Measurements from ENCODE around the gene WDFY4. TPM values are rescaled to one million over a fixed set of nuclear protein-coding genes. Genes with fewer than 3 reads are reported as not detected.

Gene WDFY4
- total RNA-seq, 1 donor from 2014 or later, result 0.41 TPM

DNA sequence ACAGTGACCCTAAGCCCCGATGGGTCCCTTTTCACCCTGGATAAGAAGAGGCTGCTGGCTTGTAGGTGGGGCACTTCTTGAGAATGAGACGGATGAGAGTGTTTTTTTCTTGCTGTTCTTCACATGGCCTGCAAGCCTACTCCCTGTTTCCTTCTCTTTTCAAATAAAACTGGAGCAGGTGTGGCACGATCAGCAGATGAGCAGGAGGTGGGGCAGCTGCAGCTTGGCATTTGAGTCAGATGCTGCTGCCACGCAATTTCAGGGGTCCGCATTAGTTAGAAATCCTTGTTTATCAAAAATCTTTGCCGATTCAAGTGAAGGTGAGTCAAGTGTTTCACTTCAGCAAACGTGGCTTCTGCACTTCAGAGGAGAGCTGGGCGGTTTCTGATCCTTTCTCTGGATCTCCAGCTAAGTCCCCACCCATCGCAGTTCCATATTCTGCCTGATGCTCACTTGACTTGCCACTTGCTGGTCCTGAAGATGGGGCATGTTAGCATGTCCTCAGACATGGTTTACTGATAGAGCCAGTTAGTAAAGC is 20.8 kb downstream of the WDFY4 start:
- no peak for DNase-seq (ENCODE audit: extremely low read depth, low read depth, low spot score)

- no peak for DNase-seq (ENCODE audit: extremely low read depth, low read depth, low spot score)
These were observed 22.8 kb downstream of the WDFY4 start for GRCh38 chr10:48707472-48707871.

DNA sequence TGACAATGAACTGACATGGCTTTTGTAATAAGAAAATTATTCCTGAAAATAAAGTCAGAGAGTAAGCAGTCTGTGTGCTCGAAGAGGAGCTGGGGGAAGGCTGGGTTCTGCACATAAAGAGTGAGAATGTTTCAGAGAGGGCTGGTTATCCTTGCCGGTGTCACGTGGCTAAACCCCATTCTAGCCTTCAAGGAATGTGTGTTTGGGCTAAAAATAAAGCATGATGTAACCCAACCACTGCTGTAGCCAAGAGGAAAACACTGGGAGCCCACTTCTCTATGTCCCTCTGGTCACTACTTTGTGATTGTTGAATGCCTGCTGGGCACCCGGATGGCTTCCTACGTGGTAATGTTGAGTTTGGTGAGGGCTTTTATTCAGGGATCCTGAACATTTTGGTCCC is 23.5 kb downstream of the WDFY4 start:
- no peak for DNase-seq (ENCODE audit: extremely low read depth, low read depth, low spot score)

- no peak for DNase-seq (ENCODE audit: extremely low read depth, low read depth, low spot score)
These were observed 26.1 kb downstream of the WDFY4 start for GRCh38 chr10:48710647-48711275.

- DNase-seq (ENCODE audit: extremely low read depth, low read depth, low spot score), result no peak
These were observed 27.2 kb downstream of the WDFY4 start for GRCh38 chr10:48711830-48712229.

- no peak for DNase-seq (ENCODE audit: extremely low read depth, low read depth, low spot score)
These were observed 29.4 kb downstream of the WDFY4 start for GRCh38 chr10:48714088-48714487.

GRCh38 chr10:48716416-48716815 is 31.7 kb downstream of the WDFY4 start:
- no peak for DNase-seq (ENCODE audit: extremely low read depth, low read depth, low spot score)

- DNase-seq (ENCODE audit: extremely low read depth, low read depth, low spot score), result no peak
These were observed 35.9 kb downstream of the WDFY4 start for GRCh38 chr10:48720611-48721010.

GRCh38 chr10:48722153-48723145 is 37.8 kb downstream of the WDFY4 start:
- DNase-seq (ENCODE audit: extremely low read depth, low read depth, low spot score), result no peak

- no peak for DNase-seq (ENCODE audit: extremely low read depth, low read depth, low spot score)
These were observed 39.5 kb downstream of the WDFY4 start for GRCh38 chr10:48724127-48724526.

- no peak for DNase-seq (ENCODE audit: extremely low read depth, low read depth, low spot score)
These were observed 41.0 kb downstream of the WDFY4 start for GRCh38 chr10:48725708-48726107.

- no peak for DNase-seq (ENCODE audit: extremely low read depth, low read depth, low spot score)
These were observed 43.2 kb downstream of the WDFY4 start for GRCh38 chr10:48727866-48728265.

- DNase-seq (ENCODE audit: extremely low read depth, low read depth, low spot score), result no peak
These were observed 44.5 kb downstream of the WDFY4 start for GRCh38 chr10:48729222-48729621.

- no peak for DNase-seq (ENCODE audit: extremely low read depth, low read depth, low spot score)
These were observed 45.3 kb downstream of the WDFY4 start for GRCh38 chr10:48729941-48730457.

DNA sequence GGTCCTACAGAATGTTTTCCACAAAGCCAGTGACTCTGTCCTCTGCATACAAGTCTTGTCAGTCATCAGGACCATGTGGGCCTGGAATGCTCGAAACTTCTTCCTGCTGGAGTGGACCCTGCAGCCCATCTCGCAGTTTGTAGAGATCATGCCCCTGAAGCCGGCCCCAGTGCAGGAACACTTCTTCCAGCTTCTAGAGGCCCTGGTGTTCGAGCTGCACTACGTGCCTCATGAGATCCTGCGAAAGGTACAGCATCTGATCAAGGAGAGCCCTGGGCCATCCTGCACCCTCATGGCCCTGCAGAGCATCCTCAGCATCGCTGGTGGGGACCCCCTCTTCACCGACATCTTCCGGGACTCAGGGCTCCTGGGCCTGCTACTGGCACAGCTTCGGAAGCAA is 46.5 kb downstream of the WDFY4 start:
- DNase-seq (ENCODE audit: extremely low read depth, low read depth, low spot score), result no peak

- DNase-seq (ENCODE audit: extremely low read depth, low read depth, low spot score), result no peak
These were observed 47.0 kb downstream of the WDFY4 start for GRCh38 chr10:48731654-48732053.

DNA sequence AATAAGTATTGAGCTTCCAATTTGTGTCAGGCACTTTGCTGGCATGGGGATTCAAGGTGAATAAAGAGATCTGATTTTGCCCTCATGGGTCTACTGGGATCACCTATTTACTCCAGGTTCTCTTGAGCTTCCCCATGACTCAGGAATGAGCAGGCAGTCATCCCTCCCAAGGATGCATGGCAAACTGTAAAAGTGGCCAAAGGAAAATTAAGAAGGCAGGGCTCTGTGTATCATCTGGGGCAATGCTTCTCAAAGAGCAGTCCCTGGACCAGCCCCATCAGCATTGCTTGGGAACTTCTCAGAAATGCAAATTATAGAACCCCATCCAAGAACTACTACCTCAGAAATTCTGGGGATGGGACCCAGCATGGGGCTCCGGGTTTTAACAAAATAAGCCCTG is 48.7 kb downstream of the WDFY4 start:
- DNase-seq (ENCODE audit: extremely low read depth, low read depth, low spot score), result no peak

GRCh38 chr10:48735836-48736390 is 51.2 kb downstream of the WDFY4 start:
- no peak for DNase-seq (ENCODE audit: extremely low read depth, low read depth, low spot score)

DNA sequence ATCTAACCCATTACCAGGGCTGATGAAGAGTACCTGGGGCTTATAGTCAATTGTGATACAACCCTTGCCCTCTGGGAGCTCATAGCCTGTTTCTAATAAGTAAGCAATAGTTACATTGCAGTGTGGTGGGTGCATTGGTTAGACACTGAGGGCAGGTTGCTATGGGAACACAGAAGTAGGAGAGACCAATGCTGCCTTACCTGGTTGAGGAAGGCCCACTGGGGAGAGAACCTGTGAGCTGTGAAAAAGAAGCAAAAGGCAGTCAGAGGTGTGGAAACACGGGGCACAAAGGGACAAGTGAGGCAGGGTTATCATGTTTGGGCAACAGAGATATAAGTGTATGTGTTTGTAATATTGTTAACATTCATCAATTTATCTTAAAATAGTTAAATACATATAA is 51.9 kb downstream of the WDFY4 start:
- no peak for DNase-seq (ENCODE audit: extremely low read depth, low read depth, low spot score)

GRCh38 chr10:48737886-48738285 is 53.2 kb downstream of the WDFY4 start:
- DNase-seq (ENCODE audit: extremely low read depth, low read depth, low spot score), result no peak

- no peak for DNase-seq (ENCODE audit: extremely low read depth, low read depth, low spot score)
These were observed 54.5 kb downstream of the WDFY4 start for GRCh38 chr10:48739170-48739569.

Measured in glomerular endothelial cell (primary cell).